NCI-H2081 treated with DMSO at 0.1 percent for 48 hours (cell line): Measurements from ENCODE around the gene CDKL4.
"Not testable (repeated sequence)": the region's sequence is repeated elsewhere in the genome, so short reads cannot be mapped to it uniquely, and the experiment has no call there.

Experiments used
- DNase-seq: peaks from one replicate; lab custom pipeline; 2025; lab: John Stamatoyannopoulos, UW

Gene CDKL4

GRCh38 chr2:39243469-39244123, at the start of gene CDKL4:
TSS of gene CDKL4 (minus strand) at chr2:39243970.
- no peak for DNase-seq

- no peak for DNase-seq
Observed at GRCh38 chr2:39290433-39290832, 46.7 kb upstream of the CDKL4 start.

GRCh38 chr2:39289609-39290008, 45.8 kb upstream of the CDKL4 start:
- DNase-seq: no peak

GRCh38 chr2:39283561-39283960, 39.8 kb upstream of the CDKL4 start:
- no peak for DNase-seq

GRCh38 chr2:39281391-39281790, 37.6 kb upstream of the CDKL4 start:
- no peak for DNase-seq

- no peak for DNase-seq
Observed at GRCh38 chr2:39275016-39275415, 31.2 kb upstream of the CDKL4 start.

GRCh38 chr2:39269941-39270340, 26.2 kb upstream of the CDKL4 start:
- no peak for DNase-seq

GRCh38 chr2:39266916-39267434, 23.2 kb upstream of the CDKL4 start:
- no peak for DNase-seq

- no peak for DNase-seq
Observed at GRCh38 chr2:39266139-39266805, 22.5 kb upstream of the CDKL4 start.

GRCh38 chr2:39265315-39265714, 21.5 kb upstream of the CDKL4 start:
- DNase-seq: peak; percentile 72

- no peak for DNase-seq
Observed at GRCh38 chr2:39264733-39265132, 21.0 kb upstream of the CDKL4 start.

- DNase-seq: no peak
Observed at GRCh38 chr2:39260087-39260486, 16.3 kb upstream of the CDKL4 start.

GRCh38 chr2:39256040-39256439, 12.3 kb upstream of the CDKL4 start:
- no peak for DNase-seq

- no peak for DNase-seq
Observed at GRCh38 chr2:39252888-39253518, 9.2 kb upstream of the CDKL4 start.

- DNase-seq: peak; percentile 44
Observed at GRCh38 chr2:39247512-39248043, 3.8 kb upstream of the CDKL4 start.

- no peak for DNase-seq
Observed at GRCh38 chr2:39246382-39246980, 2.7 kb upstream of the CDKL4 start.

GRCh38 chr2:39244963-39245625, 1.3 kb upstream of the CDKL4 start:
- DNase-seq: not testable (repeated sequence)

- not testable (repeated sequence) for DNase-seq
Observed at GRCh38 chr2:39244241-39244862, 582 bp upstream of the CDKL4 start.

GRCh38 chr2:39241588-39241987, 2.2 kb downstream of the CDKL4 start:
- no peak for DNase-seq

GRCh38 chr2:39240758-39241157, 3.0 kb downstream of the CDKL4 start:
- DNase-seq: no peak

GRCh38 chr2:39234754-39235153, 9.0 kb downstream of the CDKL4 start:
- no peak for DNase-seq
